Tibial nerve (tissue), 3 donors: ENCODE results near the gene NEDD4L.

Experiments
- CTCF ChIP-seq, 5 experiments: fragments of 200-600 bp in 3 of 5; fragments of 450-650 bp in 2 of 5; sonication (generic) in 3 of 5; IDR thresholded peaks; one replicate each; pipeline ENCODE4 v1.5.1; 2016 to 2019; ENCODE audit warnings: antibody characterized with exemption in 5 of 5, mild to moderate bottlenecking in 3 of 5, moderate library complexity in 2 of 5
- POLR2A ChIP-seq, 2 donors: fragments of 450-650 bp; IDR thresholded peaks; one replicate each; pipeline ENCODE4 v1.6.1; 2017; ENCODE audit warnings: antibody characterized with exemption in 2 of 2, mild to moderate bottlenecking in 2 of 2, moderate library complexity in 2 of 2

GRCh38 chr18:58117786-58118403 lies 73.9 kb downstream of the NEDD4L start:
- TF ChIP-seq CTCF (IDR thresholded peaks at IDR 0.05) (no peak), POLR2A (IDR thresholded peaks at IDR 0.05) (no peak)
